CD4-positive, alpha-beta T cell treated with Interleukin-17A for 4 hours (primary cell): ENCODE measurements around the gene OPCML.

Experiments
- DNase-seq: peaks from one replicate; pipeline ENCODE4 v3.0.0-alpha.2; 2020; ENCODE audit warnings: mixed read lengths

Gene OPCML

DNA sequence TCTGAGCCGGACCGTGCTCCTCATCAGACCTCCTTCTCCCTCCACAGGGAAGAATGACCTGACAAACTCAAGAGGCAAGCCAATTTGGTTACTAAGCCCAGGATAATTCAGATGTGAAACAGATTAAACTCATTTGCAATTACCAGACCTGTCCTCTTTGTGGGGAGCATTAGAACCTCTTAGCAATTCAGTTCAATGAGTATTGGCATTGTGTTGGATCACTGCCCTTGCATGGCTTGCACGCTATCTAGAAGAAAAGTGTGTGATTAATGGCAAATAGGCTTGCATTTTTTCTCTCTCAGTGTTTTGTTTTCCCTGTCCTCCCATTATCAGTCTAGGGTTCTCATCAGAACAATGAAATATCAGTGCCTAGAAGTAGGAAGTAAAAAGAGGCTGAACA, 365.6 kb downstream of the OPCML start:
- DNase-seq = no peak

DNA sequence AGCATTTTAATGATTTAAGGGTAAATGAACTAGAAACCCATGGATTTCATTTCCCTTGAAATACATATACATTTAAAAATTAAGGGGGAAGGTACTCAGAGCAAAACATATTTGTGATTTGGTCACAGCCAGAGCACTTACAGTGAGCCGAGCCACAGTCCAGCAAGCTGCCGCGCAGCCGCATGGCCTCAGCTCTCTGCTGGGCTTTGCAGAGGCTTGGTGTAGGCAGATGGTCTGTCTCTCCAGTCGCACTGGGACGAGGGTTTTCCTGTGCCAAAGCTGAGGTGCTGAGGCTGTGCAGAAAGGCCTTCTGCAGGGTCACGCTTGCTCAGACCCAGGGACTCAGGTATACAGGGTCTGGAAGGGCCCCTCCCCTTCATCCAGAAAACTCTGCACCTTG, 367.3 kb downstream of the OPCML start:
- no peak for DNase-seq

GRCh38 chr11:133163463-133164419, 368.6 kb downstream of the OPCML start:
- no peak for DNase-seq

GRCh38 chr11:133162227-133162626, 370.1 kb downstream of the OPCML start:
- DNase-seq = no peak

DNA sequence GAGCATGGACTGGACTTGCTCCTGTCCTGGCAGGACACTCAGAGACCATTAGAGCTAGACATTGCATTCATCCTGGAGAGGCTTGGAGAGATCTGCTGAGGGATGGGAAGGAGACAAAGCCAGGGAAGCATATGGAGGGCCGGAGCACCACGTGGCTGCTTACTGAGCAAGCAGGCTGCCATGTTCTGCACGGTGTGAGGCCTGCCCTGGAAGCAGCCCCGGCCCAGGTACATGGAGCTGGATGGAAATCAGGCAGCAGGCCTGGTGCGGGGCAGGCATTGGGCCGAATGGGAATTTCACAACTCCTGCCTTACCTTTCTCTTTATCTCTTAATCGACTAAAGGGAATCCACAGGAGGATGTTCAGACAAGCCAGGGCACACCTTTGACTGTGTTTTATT, 371.5 kb downstream of the OPCML start:
- no peak for DNase-seq

GRCh38 chr11:133156986-133157745, 375.1 kb downstream of the OPCML start:
- DNase-seq = no peak

GRCh38 chr11:133154781-133155180, 377.5 kb downstream of the OPCML start:
- no peak for DNase-seq

- no peak for DNase-seq
Observed at GRCh38 chr11:133154076-133154475, 378.2 kb downstream of the OPCML start.

GRCh38 chr11:133153031-133153430, 379.3 kb downstream of the OPCML start:
- no peak for DNase-seq

- no peak for DNase-seq
Observed at GRCh38 chr11:133149698-133150097, 382.6 kb downstream of the OPCML start.

DNA sequence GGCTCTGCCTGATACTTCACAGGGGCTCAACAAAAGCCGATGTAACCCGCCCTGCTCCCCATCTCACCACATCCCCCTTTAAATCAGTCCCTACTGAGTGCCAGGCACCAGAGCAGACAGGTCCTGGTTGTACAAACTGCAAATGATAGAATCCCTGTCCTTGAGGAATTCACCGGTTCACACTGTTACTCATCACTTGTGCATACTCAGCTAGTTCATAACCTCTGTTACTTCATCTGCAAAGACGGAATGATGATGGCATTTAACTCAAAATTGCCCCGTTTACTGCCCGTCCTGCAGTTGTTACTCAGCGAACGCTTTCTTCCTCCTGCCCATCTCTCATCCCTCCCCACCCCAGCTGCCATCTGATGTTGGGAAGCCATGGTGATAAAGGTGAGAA, 384.7 kb downstream of the OPCML start:
- DNase-seq = no peak

GRCh38 chr11:133146697-133147306, 385.5 kb downstream of the OPCML start:
- DNase-seq = no peak

DNA sequence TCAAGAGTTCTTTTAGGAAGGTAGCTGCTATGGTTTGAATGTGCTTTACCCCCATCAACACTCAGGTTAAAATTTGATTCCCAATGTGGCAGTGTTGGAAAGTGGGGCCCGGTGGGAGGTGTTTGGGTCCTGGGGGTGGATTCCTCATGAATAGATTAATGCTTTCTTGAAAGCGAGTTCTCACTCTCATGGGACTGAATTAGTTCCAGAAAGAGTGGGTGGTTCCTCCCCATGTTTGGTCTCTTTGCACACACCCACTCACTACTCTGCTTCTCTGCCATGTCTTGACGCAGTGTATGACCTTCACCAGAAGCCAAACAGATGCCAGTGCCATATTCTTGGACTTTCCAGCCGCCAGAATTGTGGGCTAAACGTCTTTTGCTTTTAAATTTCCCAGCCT, 394.4 kb downstream of the OPCML start:
- DNase-seq = no peak

DNA sequence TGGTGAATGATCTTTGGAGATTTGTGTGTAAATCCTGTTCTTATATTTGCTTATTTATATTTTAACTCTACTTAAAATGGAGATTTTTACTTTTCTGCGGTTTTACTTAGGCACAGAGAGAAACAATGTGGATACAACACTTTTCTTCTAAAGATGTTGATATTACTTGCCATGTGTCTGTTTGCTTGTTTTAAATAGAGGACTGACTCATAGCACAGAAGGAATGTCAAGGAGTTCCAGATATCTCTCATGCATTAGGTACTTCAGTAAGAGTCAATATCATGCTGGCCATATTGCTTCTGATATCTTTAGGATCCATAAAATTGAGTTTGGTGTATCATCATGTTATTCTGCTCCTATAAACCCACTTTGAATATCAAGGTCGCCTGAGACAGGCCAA, 395.0 kb downstream of the OPCML start:
- DNase-seq = no peak

DNA sequence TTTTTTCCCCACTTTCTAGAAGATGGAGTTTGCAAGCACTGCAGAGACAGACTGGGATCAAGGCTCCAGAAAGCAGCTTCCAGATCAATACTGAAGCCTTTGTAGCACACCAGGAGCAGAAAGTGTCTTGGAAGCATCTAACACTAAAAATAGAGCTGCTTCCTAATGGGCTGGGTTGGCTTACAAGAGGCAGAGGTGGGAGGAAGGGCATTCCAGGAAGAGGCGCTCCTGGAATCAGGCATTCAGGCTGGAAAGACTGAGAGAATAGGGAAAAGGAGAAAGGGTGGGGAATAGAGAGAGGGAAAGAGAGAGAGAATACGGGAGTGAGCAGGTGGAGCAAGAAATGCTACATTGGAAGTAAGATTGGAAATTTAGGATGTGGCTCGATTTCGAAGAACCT, 395.9 kb downstream of the OPCML start:
- DNase-seq = no peak

DNA sequence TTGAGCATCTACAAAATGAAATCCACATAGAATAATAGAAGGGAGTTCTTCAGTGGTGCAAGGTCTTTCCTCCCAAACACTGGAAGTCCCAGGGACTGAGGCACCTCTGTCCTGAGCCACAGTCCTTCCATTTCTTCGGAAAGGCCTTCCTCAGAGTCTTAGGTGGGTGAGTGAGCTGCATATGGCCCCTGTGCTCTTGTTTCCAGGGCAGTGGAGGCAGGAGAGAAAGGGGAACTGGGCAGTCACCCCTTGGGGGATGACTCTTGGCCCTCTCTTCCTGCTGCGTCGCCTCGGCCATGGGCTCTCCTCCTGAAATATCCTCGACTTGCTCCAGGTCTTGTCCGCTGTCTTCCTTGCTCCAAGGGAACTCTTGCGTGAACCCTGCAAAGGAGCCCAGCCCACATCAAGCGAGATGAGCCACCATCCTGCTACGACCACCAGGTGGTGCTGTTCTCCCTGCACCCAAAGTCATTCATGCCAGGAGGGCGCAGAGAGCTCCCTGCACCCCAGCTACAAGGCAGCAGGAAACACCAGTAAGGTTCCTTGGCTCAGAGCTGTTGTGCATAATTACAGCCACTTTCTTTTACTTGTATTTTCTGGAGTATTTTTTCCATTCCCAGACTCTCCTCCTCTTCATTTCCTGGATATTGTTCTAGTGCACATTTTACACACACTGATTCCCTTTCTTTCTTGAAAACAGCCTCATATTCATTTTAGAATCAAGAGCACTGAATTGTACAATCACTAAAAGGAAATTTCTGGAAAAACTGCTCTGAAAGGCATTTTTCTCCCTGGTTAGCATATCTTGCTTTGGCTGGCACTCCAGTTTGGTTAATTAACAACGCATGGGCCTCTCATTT, 397.8 kb downstream of the OPCML start:
- peak; percentile 15 for DNase-seq

DNA sequence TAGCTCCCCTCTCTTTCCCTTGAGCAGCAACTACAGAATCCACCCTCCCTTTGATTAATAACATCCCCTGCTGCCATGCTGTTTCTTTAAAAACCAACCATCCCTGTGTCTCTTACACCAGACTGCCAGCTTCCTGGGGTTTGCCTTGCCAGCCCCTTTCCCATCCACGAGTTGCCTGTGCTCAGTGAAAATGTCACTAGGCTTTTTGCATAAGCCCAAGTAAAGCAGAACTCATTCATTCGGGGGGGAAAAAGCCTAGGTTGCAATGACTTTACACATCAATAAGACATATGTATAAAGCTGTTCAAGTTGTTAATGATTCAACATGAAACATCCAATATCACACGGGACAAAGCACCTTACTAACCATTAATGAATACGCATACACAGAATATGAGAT, 398.7 kb downstream of the OPCML start:
- DNase-seq = no peak

- DNase-seq = no peak
Observed at GRCh38 chr11:133133050-133133449, 399.3 kb downstream of the OPCML start.

DNA sequence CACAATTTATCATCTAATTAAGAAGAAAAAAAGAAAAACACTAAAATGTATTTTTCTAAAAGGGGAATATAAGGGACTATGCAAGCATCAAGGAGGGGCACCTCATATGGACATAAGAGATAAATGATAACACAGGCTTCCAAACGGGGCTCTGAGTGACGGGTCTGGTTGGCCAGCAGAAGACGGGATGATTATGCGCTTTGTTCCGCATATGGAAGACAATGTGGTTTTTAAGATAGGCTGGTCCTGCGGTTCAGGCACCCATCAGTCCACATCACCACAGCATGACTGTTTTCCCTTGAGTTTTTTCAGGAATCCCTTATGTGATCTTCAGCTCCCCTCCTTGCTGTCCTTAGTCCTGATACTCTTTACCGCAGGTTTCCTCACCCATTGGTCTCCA, 404.6 kb downstream of the OPCML start:
- no peak for DNase-seq

GRCh38 chr11:133123796-133124195, 408.5 kb downstream of the OPCML start:
- no peak for DNase-seq

DNA sequence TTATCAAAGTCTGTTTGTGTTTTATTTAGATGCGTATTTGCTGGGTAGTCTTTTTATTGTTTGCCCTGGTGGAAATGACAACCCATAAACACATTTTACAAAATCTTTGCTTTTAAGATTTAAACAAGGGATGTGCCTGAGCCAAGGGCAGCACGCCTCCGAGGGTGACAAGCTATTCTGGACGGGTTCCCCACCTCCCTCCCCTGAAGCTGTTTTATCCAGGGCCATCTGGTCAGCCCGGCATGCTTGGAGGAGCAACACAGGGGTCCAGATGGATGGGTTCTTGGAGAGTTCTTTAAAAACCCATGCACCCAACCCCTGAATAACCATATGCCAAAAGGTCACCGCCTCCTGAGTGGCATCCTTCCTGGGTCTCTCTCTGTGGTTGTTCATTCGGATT, 408.9 kb downstream of the OPCML start:
- DNase-seq = no peak

DNA sequence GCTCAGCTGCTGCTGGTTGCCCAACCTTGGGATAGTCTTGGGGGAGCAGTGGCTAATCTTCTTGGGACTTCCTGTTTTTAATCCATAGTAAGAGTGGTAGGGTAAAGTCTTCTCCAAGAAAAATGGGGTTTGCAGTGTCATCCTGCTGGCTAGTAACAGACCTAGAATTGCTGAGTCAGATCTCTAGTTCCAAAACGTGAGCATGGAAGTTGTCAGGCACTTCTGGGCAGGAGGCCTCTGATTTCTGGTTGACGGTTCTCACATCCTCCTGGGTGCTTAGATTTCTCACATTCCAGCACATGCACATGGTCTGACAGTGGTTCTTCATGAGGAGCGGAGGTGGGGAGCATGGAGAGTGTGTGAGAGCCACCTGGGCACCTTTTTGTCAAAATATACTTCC, 410.0 kb downstream of the OPCML start:
- no peak for DNase-seq
